IMR-90 (cell line): ENCODE results near the gene ANKRD31. TPM values are rescaled to one million over a fixed set of nuclear protein-coding genes. Genes with fewer than 3 reads are reported as not detected.

Source experiments
- ATAC-seq: fragments of 200-7000 bp; cut with Tn5 transposase; 2 replicates; pipeline ENCODE4 v1.9.1; 2020; ENCODE audit warnings: low read depth, mild to moderate bottlenecking, moderate library complexity
- BruUV-seq: library from RNA; stranded (reverse); fragments of 400-500 nt; replicated peaks from 2 replicates; lab custom pipeline; 2021; lab: Mats Ljungman, UMichigan
- CTCF ChIA-PET: fragments of 300-600 bp; formaldehyde crosslinking; extraction: SDS; loops from one replicate; lab custom pipeline; 2021; ENCODE audit warnings: antibody characterized with exemption; lab: Yijun Ruan, JAX
- POLR2A ChIA-PET: fragments of 300-600 bp; sonication (Branson Sonifier 250); formaldehyde crosslinking; loops from one replicate; lab custom pipeline; 2022; ENCODE audit warnings: antibody characterized with exemption; ENCODE audit not compliant: unreplicated experiment; lab: Charles Lee
- DNase-seq: peaks from one replicate; pipeline ENCODE4 v3.0.0; 2013
- H2AFZ ChIP-seq: replicated peaks from 2 replicates; pipeline ENCODE3; 2013; ENCODE audit warnings: low read length, mild to moderate bottlenecking; ENCODE audit not compliant: poor library complexity
- H2AK5ac ChIP-seq: 2 replicates; pipeline ENCODE4 v1.6.1; 2013; ENCODE audit warnings: low read depth, low read length, inconsistent platforms
- H2AK9ac ChIP-seq: replicated peaks from 2 replicates; pipeline ENCODE3; 2013; ENCODE audit warnings: mild to moderate bottlenecking, low read depth, low read length, moderate library complexity; ENCODE audit not compliant: poor library complexity
- H2BK120ac ChIP-seq: 2 replicates; pipeline ENCODE4 v1.6.1; 2013; ENCODE audit warnings: low read depth, low read length, inconsistent platforms
- H2BK15ac ChIP-seq: 3 replicates; pipeline ENCODE4 v1.6.1; 2013; ENCODE audit warnings: low read depth, low read length, inconsistent platforms
- H2BK20ac ChIP-seq: 2 replicates; pipeline ENCODE4 v1.6.1; 2013; ENCODE audit warnings: low read depth, mild to moderate bottlenecking, inconsistent platforms, low read length, moderate library complexity
- H2BK5ac ChIP-seq: 2 replicates; pipeline ENCODE4 v1.6.1; 2013; ENCODE audit warnings: mild to moderate bottlenecking, low read depth, low read length, inconsistent platforms; ENCODE audit not compliant: poor library complexity, severe bottlenecking
- H3K14ac ChIP-seq: replicated peaks from 2 replicates; pipeline ENCODE4 v1.6.1; 2013; ENCODE audit warnings: low read depth, low read length, inconsistent platforms
- H3K18ac ChIP-seq: 2 replicates; pipeline ENCODE4 v1.6.1; 2013; ENCODE audit warnings: low read depth, low read length, control low read depth
- H3K23ac ChIP-seq: 2 replicates; pipeline ENCODE4 v1.6.1; 2013; ENCODE audit warnings: low read depth, low read length, inconsistent platforms
- H3K27ac ChIP-seq: 2 replicates; pipeline ENCODE4 v1.5.1; 2013; ENCODE audit warnings: mild to moderate bottlenecking, control low read depth, low read length; ENCODE audit not compliant: insufficient read depth
- H3K27me3 ChIP-seq: 2 replicates; pipeline ENCODE4 v1.6.1; 2013; ENCODE audit warnings: low read length; ENCODE audit not compliant: control insufficient read depth, insufficient read depth
- H3K36me3 ChIP-seq: 2 replicates; pipeline ENCODE4 v1.6.1; 2013; ENCODE audit warnings: low read length, mixed read lengths; ENCODE audit not compliant: control insufficient read depth, insufficient read depth
- H3K4ac ChIP-seq: 2 replicates; pipeline ENCODE4 v1.6.1; 2013; ENCODE audit warnings: low read depth, low read length, inconsistent platforms
- H3K4me1 ChIP-seq: 2 replicates; pipeline ENCODE4 v1.6.1; 2013; ENCODE audit warnings: low read length, mixed read lengths; ENCODE audit not compliant: control insufficient read depth, insufficient read depth
- H3K4me2 ChIP-seq: 2 replicates; pipeline ENCODE4 v1.6.1; 2013; ENCODE audit warnings: low read depth, mild to moderate bottlenecking, control low read depth, low read length, moderate library complexity
- H3K4me3 ChIP-seq: 2 replicates; pipeline ENCODE4 v1.5.1; 2013; ENCODE audit warnings: low read depth, mild to moderate bottlenecking, control low read depth, low read length, moderate library complexity; ENCODE audit not compliant: insufficient read depth
- H3K56ac ChIP-seq: 2 replicates; pipeline ENCODE4 v1.6.1; 2013; ENCODE audit warnings: low read length, inconsistent platforms; ENCODE audit not compliant: insufficient read depth; ENCODE audit errors: extremely low read depth
- H3K79me1 ChIP-seq, 2 experiments: 2 replicates each; pipeline ENCODE4 v1.6.1; 2013; ENCODE audit warnings: low read length in 2 of 2, inconsistent platforms in 1 of 2, low read depth in 1 of 2
- H3K9ac ChIP-seq: 2 replicates; pipeline ENCODE4 v1.6.1; 2013; ENCODE audit warnings: low read depth, low read length, control low read depth
- H3K9me1 ChIP-seq: 2 replicates; pipeline ENCODE4 v1.6.1; 2013; ENCODE audit warnings: low read length, inconsistent platforms; ENCODE audit not compliant: insufficient read depth
- H3K9me3 ChIP-seq: 2 replicates; pipeline ENCODE4 v1.6.1; 2013; ENCODE audit warnings: low read length; ENCODE audit not compliant: control insufficient read depth, insufficient read depth
- H4K20me1 ChIP-seq: 2 replicates; pipeline ENCODE4 v1.6.1; 2013; ENCODE audit warnings: low read length, inconsistent platforms; ENCODE audit not compliant: insufficient read depth
- H4K5ac ChIP-seq: 2 replicates; pipeline ENCODE4 v1.6.1; 2013; ENCODE audit warnings: mild to moderate bottlenecking, low read depth, low read length, control low read depth
- H4K8ac ChIP-seq, 2 experiments: 2 replicates each; pipeline ENCODE4 v1.6.1; 2013; ENCODE audit warnings: low read depth in 2 of 2, low read length in 2 of 2, control low read depth in 1 of 2, inconsistent platforms in 1 of 2
- H4K91ac ChIP-seq: 2 replicates; pipeline ENCODE4 v1.6.1; 2013; ENCODE audit warnings: low read depth, low read length, inconsistent platforms; ENCODE audit not compliant: insufficient read depth
- BHLHE40 ChIP-seq: fragments of 150-350 bp; IDR thresholded peaks from 2 replicates; pipeline ENCODE4 v1.6.1; 2016; ENCODE audit warnings: mild to moderate bottlenecking, low read depth, low read length
- CEBPB ChIP-seq: IDR thresholded peaks from 2 replicates; pipeline ENCODE4 v1.6.1; 2012; ENCODE audit warnings: low read depth, low read length, improper control_type of control experiment
- CHD1 ChIP-seq: IDR thresholded peaks from 2 replicates; pipeline ENCODE4 v1.6.1; 2012; ENCODE audit warnings: low read depth, low read length, improper control_type of control experiment
- FOS ChIP-seq: fragments of 150-350 bp; IDR thresholded peaks from 2 replicates; pipeline ENCODE4 v1.6.1; 2016; ENCODE audit warnings: low read depth, low read length
- MAZ ChIP-seq: IDR thresholded peaks from 2 replicates; pipeline ENCODE4 v1.6.1; 2012; ENCODE audit warnings: low read depth, mild to moderate bottlenecking, low read length, improper control_type of control experiment, moderate library complexity, borderline replicate concordance
- NFE2L2 ChIP-seq: fragments of 150-350 bp; IDR thresholded peaks from 2 replicates; pipeline ENCODE4 v1.6.1; 2016; ENCODE audit warnings: low read depth, mild to moderate bottlenecking, low read length
- RAD21 ChIP-seq: IDR thresholded peaks from 2 replicates; pipeline ENCODE4 v1.6.1; 2012; ENCODE audit warnings: low read length, improper control_type of control experiment
- RFX5 ChIP-seq: IDR thresholded peaks from 2 replicates; pipeline ENCODE4 v1.8.0; 2012; ENCODE audit warnings: low read depth, mild to moderate bottlenecking, low read length, moderate library complexity
- SMC3 ChIP-seq: fragments of 150-350 bp; IDR thresholded peaks from 2 replicates; pipeline ENCODE4 v1.6.1; 2016; ENCODE audit warnings: low read depth, mild to moderate bottlenecking, antibody characterized with exemption, low read length, moderate library complexity
- dilution Hi-C: fragments of 300-500 bp; cut with HindIII; formaldehyde crosslinking; loops from one replicate; pipeline ENCODE4 v1.14.3; 2018; ENCODE audit warnings: low sequenced_read_pairs; ENCODE audit not compliant: unreplicated experiment
- in situ Hi-C: fragments of 300-500 bp; cut with MboI; formaldehyde crosslinking; loops from 3 replicates; pipeline ENCODE4 v1.14.3; 2019; ENCODE audit warnings: low sequenced_read_pairs, inconsistent platforms, mixed read lengths
- intact Hi-C: fragments of 100-400 bp; cut with micrococcal nuclease; formaldehyde crosslinking; loops from 2 replicates; pipeline ENCODE4 v1.10.0; 2022
- polyA plus RNA-seq, 3 experiments: library from polyadenylated mRNA; depleted of rRNA; stranded (reverse); fragments of >200 nt; gene quantifications; 2 replicates each; pipeline ENCODE4 v1.2.3, GENCODE V29; 2012; ENCODE audit warnings: low replicate concordance in 1 of 3
- total RNA-seq: library from RNA; depleted of rRNA; stranded (reverse); fragments of >200 nt; gene quantifications from 2 replicates; pipeline ENCODE4 v1.2.3, GENCODE V29; 2012

ANKRD31 gene
- total and polyA plus RNA-seq, 2 of the 4 experiments (the other 2 are of a cell fraction), result under 0.01 to 0.02 TPM

GRCh38 chr5:75192264-75192663, 44.4 kb downstream of the ANKRD31 start:
- Histone ChIP-seq H3K79me1 (no peaks in the 10 kb centered on the region), H3K4me3 (no peak overlapping the region), H2BK20ac (no peak overlapping the region), H3K14ac (no peak overlapping the region), H2AFZ (no peak overlapping the region), H3K36me3 (no peaks in the 10 kb centered on the region), H3K9me1 (no peaks in the 10 kb centered on the region), H4K5ac (no peak overlapping the region), H3K27ac (no peak overlapping the region), H3K4me1 (no peaks in the 10 kb centered on the region), H3K9ac (no peak overlapping the region), H4K20me1 (no peaks in the 10 kb centered on the region), H3K18ac (no peak overlapping the region), H3K23ac (no peak overlapping the region), H2AK9ac (no peak overlapping the region), H3K27me3 (no peaks in the 10 kb centered on the region; the same call in 1 of the 2 replicates), H3K4me2 (no peak overlapping the region), H3K56ac (no peak overlapping the region), H3K9me3 (no peaks in the 10 kb centered on the region), H4K8ac (no peak overlapping the region), H2BK120ac (no peak overlapping the region), H2BK5ac (no peak overlapping the region), H4K91ac (no peak overlapping the region), H3K4ac (no peak overlapping the region), H2AK5ac (no peak overlapping the region), H2BK15ac (no peak overlapping the region)
- in situ Hi-C loops, result no loop called here
- BruUV-seq, result no TSS peak
- DNase-seq, result no peak
- intact Hi-C loops, result no loop called here
- ChIA-PET CTCF (no interaction called here), POLR2A (no interaction called here)
- dilution Hi-C loops, result no loop called here
- no peak for TF ChIP-seq SMC3
- TF ChIP-seq BHLHE40, result no peak
- TF ChIP-seq RFX5, result no peak
- TF ChIP-seq CEBPB, result no peak
- no peak for TF ChIP-seq FOS
- TF ChIP-seq CHD1, result no peak
- no peak for TF ChIP-seq MAZ
- TF ChIP-seq RAD21, result no peak
- TF ChIP-seq NFE2L2, result no peak
- no peak for ATAC-seq
